GM21723 (cell line): ENCODE results near the gene DLG2.
"Not testable (repeated sequence)": the region's sequence is repeated elsewhere in the genome, so short reads cannot be mapped to it uniquely, and the experiment has no call there.

Experiments
- ATAC-seq: cut with Tn5 transposase; IDR thresholded peaks from one replicate; pipeline ENCODE4 v1.9.1; 2021; ENCODE audit warnings: mild to moderate bottlenecking, moderate library complexity; ENCODE audit not compliant: unreplicated experiment

DLG2 gene

DNA sequence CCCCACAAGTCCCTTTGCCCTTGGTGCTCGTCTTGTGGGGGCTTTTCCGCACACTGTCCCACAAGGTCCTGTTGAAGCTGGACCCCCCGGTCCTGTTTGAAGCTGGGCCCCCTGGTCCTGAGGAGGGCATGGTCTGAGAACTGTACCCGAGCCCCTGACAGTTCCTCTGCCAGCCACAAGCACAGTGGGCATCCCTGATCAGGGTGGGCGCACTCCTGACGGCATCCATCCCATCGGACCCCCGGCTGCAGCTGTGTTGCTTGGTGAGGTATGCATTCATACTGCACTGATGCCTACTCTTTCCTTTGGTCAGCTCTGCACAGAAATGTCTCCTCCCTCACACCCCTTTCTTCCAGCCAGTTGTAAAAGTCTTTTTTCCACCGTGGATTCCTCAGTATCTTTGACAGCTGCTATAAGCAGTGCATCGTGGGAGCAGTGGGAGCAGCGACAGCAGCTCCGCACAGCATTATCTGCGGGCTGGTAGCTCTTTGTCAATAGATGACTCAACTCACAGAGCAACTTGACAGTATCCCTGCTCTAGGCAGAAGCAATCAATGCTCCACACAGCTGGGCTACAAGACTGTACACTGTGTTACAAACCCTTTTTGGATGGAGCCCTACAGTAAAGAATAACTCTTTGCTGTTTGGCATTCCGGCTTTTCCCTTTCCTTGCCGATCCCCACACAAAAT, 1310.1 kb downstream of the DLG2 start:
- no peak for ATAC-seq

DNA sequence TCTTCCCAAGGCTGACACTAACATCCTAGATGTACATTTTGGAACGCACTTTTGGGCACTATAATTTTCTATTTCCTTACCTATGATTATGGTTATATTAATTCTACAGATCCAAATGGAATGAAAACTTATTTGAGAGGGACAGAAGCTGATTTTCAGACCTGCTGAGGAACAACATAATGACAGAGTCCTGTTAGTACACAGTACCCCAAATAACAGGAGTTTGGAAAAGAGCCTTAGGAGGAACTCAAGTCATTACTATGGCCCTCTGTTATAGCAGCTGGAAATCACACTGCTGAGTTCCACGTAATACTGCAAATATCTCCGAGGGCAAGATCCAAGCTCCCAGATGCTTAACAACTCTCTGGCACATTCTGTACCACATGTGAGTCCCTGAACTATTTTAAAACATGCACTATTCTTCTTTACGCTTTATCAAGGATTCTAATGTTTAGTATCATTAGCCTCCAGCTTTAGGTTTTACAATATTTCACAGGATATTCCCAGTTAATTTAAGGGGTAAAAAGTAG, 1313.2 kb downstream of the DLG2 start:
- no peak for ATAC-seq

DNA sequence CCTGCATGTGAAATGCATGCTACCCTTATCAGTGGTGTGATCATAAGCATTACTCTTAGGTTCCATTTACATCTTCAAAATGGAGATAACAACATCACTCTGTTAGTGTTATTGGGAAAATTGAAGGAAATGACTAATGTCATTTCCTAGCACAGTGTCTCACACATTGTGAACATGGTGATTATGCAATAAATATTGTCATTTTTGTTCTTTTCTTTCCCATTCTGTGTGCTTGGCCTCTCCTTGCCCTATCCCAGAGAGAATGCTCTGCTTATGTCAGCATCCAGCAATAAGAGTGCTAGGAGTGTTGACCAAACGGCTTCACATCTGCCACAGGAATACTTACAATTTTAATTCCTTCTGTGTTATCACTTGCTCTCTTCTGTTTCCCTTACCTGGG, 1316.9 kb downstream of the DLG2 start:
- ATAC-seq = no peak

DNA sequence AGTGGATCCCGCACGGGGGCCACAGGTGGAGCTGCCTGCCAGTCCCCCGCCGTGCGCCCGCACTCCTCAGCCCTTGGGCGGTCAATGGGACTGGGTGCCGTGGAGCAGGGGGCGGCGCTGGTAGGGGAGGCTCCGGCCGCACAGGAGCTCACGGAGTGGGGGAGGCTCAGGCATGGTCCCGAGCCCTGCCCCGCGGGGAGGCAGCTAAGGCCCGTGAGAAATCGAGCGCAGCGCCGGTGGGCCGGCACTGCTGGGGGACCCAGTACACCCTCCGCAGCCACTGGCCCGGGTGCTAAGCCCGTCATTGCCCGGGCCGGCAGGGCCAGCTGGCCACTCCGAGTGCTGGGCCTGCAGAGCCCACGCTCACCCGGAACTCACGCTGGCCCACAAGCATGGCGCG, 1318.7 kb downstream of the DLG2 start:
- ATAC-seq = not testable (repeated sequence)

DNA sequence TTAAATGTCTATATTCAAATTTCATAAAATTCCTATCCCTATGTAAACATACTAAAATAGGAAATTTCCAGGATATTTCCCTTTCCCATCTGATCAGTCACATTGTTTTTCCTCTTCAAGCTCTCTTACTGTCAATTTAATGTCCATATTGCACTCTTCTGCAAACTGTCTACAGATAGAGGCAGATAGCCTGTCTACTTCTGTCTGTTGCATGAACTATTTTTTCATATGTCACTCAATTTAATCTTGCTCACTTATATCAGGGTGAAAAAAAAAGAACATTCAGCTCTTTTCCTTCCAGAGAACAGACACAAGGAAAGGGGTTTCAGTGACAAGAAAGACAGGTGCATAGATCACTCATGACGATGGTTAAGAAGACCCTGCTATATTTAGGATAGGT, 1327.1 kb downstream of the DLG2 start:
- no peak for ATAC-seq

DNA sequence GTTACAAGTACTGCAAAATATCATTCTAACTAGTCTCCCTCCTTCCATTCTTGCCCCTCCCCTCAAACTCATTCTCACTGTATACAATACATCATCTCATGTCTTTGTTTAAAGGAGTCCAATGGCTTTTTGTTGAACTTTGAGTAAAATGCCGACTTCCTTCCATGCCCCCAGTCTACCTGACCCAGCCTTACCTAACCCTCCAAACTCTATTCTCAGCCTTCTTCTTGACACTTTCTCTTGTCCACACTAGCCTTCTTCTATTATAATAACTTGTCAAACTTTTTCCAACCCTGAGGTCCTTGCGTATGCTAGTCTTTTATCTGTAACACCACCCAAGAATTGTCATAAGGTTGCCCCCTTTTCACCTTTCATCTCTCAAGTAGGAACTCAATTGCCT, 1329.6 kb downstream of the DLG2 start:
- ATAC-seq = no peak

DNA sequence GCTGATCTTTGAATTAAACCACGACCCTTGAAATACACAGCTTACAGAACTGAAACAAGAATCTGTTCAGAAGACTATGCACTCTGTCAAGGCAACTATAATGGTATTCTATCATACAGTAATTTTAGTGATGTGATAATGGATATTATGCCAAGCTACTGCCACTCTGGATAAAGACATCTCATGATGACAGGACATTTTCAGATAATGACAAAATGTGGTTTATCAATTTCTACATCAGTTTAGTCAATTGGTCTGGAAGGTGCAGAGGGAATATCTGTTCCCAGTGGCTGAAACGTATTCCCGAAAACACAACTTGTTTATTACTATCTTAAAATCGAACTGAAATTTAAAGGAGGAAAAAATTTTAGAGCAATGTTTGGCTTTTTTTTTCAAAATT, 1331.3 kb downstream of the DLG2 start:
- no peak for ATAC-seq

DNA sequence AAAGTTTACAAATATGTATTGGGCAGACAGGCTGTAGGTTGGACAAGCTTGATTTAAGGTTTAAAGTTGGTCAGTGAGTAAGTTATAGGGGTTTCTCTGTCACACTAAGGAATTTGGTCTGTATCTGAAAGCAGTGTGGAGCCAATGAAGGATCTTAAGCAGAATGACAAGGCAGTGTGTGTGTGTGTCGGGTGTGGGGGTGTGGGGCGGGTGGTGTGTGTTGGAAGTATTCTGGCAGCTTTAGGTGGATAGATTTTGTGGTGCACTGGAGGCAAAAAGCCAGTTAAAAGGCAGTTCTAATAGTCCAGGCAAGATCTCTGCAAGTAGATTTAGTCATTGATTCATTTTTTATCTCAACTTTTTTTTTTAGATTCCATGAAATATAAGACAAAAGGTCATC, 1334.2 kb downstream of the DLG2 start:
- ATAC-seq = no peak

DNA sequence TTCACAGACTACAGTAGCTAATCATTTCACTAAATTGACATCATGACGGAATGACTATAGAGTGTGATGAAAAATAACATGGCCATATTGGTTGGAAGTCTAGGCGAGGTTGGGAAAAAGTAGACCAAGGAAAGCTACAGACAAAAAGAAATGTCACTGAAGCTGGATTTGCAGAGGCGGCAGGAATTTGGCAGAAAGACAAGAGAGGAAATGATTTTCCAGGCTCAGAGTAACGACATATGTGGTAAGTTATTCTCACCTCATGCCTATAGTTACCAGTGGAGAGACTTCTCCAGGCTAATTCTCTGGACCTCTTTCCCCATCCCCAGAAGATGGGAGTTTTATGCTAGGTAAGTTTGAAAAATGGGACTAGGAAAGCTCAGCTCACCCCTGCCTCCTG, 1335.1 kb downstream of the DLG2 start:
- no peak for ATAC-seq

DNA sequence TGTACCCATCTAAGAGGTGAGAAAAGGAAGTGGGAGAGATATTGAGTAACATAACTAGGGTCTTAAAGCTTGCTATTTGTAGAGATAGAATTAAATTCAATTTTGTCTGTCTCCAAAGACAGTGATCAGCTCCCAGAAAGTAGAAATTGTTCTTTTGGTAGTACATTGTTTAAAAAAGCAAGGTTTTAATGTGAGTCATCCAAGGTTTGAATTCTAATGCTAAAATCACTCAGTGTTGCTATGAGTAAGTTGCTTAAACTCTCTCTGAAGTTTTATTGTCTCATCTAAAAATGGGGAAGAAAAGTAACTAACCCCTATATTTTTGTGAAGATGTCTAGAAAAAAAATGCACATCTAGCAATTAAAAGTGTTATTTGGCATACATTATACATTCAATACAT, 1336.5 kb downstream of the DLG2 start:
- ATAC-seq = no peak

DNA sequence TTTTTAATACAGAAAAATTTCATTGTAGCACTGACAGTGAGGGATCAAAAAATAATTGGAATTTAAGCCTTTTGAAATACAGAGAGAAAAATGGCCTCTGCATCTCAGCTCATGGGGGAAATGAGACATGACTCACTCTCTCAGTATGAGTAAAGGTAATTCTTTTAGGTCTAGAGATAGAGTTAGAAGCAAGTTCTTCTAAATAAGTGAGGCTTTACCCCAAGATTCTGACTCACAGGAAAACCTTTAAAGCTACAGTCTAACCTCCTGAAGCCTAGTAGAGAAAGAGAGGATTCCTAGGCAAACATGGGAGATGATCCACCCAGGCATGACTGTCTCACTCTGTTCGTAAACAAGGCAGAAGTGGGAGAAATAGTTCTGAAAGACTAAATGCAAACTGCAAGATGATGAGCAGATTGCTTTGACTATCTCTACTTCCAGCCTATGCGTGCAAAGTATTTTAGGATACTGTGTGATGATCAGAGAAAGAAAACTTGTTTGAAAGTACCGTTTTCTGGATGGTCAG, 1337.7 kb downstream of the DLG2 start:
- ATAC-seq = peak; percentile 99

DNA sequence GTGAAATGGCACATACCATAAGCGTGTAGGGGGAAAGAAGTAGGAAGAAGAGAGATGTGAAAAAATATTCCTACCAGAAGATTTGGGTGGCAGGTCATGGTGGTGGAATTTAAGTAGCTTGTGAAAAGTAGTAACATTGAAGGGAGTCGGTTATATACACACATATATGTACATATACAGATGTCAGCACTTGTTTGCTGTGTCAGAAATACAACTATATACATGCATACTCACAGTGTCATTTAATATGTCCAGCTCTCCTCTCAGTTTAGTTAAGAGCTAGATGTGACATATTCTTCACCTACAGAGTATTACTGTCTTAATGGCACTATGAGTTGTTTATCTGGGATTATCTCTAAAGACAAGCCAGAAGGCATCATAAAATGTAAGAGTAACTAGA, 1353.6 kb downstream of the DLG2 start:
- no peak for ATAC-seq

DNA sequence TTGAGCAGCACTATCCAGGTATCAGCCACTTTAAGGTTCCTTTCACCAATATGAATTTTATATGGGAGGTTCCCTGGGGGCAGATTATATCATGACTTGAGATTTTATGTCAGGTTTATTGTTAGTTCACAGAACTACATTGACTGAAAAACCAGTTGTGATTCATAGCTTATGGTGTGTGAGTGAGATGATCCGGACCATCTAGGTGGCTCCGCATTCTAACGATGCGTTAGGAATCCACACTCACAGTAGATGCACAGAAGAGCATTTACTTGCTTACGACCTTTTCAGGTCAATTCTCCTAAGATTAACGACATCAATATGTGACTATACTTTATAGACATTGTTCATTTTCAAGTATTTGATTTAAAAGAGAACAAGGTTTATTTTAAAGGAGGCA, 1356.7 kb downstream of the DLG2 start:
- no peak for ATAC-seq

DNA sequence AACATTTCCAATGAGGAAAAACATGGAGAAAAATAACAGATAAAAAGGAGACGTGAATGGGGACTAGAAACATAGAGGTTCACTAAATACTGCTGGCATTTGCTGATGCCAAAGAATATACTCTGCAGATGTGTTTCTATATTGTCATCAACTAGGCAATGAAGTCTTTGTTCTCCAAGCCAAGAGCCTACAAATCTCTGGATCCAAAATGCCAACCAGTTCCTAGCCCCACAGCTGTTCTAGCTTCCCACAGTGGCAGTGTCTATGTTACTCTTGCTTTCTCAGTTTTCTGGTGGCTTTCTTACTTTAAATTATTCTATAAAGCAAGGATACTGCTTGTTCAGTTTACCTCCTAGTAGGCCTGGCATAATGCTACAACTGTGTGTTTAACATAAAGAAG, 1363.1 kb downstream of the DLG2 start:
- no peak for ATAC-seq

DNA sequence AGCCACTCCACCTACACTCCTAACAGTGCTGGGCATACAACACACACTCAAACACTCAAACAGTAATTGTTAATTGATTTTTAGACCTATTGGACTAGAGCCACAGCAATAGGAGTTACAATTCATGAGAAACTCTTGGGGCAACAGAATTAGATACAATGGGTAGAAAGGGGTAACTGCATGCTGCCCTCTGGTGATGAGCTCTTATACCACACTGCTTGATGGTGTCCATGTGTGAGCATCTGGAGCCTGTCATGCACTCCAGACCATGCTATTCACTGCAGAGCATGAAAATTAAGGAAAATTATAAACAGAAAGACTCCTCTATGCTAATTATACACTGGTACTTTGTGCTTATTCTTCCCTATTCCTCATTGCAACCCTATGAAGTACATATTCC, 1365.4 kb downstream of the DLG2 start:
- ATAC-seq = no peak

DNA sequence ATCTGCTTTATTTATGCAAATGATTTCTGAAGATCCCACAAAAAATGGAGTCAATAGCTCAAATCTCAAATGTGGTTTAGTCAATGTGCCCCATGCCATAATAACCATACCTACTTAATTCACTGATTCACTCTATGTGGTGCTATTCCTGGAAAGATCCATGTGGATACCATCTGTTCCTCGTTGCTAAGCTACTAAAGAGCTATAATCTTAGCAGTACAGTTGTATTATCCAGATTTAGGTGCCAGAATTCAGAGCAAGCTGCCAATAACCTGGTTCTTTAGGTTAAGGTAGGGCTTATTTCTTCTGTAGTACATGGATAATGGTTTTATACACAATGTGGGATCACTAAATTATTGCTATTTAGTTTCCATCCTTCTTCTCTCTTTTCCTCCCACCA, 1366.3 kb downstream of the DLG2 start:
- no peak for ATAC-seq

DNA sequence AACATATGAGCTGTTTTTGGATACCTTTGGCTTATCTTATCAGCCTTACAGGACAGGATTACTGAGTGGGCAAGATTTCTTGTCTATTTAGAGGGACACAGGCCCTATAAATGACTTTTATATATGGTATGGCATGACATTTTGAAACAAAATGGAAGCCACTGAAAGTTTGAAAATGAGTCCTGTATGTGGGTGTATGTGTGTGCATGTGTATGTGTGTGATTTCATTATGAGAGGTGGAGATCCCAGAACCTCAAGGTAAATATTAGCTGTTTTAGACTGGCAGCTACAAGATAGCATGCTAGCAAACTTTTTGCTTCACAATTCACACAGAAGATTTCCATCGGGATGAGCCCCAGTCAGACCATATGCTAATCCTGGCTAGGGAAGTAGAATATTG, 1370.5 kb downstream of the DLG2 start:
- ATAC-seq = peak; percentile 59

DNA sequence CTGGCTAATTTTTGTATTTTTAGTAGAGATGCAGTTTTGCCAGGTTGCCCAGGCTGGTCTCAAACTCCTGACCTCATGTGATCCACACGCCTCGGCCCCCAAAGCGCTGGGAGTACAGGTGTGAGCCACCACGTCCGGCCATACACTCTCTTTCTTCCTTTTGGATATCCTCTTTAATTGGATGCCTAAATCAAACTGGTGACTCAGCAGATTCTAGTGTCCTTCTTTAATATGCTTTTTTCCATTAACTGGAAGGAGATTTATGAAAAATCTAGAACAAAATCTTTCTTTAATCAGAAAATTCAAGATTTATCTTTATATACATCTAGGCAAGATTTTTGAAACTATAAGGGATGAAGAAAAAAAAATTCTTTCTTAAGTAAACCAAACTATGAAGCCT, 1371.7 kb downstream of the DLG2 start:
- ATAC-seq = no peak

DNA sequence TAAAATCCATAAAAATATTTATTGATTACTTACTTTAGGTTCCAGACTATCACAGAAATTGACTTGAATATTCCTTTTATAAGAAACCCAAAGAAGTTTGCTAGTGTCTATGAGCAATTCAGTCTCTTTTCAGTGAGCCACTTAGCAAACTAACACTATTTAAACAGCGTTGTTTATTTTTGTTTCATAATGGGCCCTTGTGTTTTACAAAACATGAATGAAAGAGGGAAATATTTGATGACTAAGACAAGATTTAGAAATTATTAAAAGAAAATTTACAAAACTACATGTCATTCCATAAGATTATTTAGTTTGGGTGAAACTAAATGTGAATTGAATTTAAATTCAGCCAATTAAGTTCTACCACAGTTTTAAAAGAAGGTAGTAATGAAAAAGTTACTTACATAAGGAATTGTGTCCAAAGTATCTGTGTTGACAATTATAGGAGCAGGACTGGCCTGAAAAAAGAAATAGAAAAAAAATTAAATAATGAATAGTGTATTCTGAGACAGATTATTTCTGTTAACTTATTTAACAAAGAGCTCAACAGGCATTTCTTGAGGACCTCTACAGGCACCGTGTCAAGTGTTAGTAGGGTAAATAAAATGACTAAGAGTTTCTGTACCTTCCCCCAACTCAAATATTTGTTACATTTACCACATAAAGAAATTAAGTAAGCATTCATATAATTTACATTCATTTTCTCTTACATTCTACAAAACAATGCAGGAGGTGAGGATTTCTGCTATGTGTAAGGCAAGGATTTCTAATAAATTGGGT, 1376.1 kb downstream of the DLG2 start:
- no peak for ATAC-seq

DNA sequence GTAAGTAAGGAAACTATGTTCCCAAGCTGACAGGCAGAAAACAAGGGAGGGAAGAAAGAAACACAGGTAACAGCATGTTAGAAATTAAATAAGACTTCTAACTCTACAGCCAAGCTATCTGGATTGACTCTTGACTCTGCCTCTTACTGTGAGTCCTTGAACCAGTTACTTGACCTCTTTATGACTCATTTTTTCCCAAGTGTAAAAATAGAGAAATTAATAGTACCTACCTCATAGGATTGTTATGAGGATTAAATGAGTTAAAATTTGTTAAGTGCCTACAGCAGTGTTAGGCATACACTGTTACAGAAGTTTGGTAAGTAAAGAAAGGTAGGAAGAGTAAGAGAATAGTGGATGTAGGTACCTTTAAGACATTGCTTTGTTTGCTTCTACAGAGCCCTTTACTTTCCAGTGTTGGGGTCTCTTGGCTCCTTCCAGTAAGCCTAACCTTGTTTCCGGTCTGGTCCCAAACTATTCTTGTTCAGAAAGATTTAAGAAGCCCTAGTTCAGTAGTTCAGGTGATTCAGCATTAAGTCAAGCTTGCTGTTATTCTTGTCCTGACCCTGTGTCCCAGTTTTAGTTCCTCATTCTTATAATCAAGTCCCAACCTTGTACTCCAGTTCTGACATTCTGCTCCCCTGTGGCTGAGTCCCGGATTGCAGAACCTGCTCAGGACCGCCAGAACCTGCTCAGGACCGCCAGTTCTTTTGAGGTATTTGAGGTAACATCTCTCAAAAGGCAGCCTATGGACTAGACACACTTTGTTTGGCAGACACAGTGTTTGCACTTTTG, 1377.6 kb downstream of the DLG2 start:
- ATAC-seq = peak; percentile 84

DNA sequence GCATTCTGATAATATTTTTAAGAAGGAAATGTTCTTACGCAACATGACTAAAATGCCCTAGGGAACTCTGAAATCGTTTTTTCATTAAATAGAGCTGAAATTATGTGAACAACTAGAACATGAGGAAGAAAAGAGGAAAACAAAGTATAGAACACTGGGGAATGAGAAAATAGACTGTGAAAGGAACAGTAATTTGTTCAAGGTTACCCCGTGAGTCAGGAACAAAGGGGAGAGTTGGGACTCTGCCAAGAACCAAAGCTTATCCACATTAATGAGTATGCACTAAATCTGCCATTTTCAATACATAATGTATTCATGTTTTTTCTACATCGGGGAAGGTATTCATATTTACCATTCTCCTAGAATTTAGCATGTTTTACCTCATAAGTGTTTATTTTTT, 1379.2 kb downstream of the DLG2 start:
- ATAC-seq = no peak
